Motor neuron (in vitro differentiated cells): ENCODE data around the gene IL31. TPM values are rescaled to one million over a fixed set of nuclear protein-coding genes. Genes with fewer than 3 reads are reported as not detected.
A peak's percentile ranks its signal among the peaks of the same experiment; 100 is the strongest.
"Not testable (repeated sequence)": the region's sequence is repeated elsewhere in the genome, so short reads cannot be mapped to it uniquely, and the experiment has no call there.

Source experiments
- ATAC-seq, 8 experiments: fragments of 200-7000 bp; cut with Tn5 transposase; replicated peaks in 6 of 8; 2 replicates each; pipeline ENCODE4 v1.8.0; 2021; ENCODE audit warnings: mild to moderate bottlenecking in 8 of 8, moderate library complexity in 8 of 8
- H3K27ac ChIP-seq, 2 donors: fragments of 250-450 bp; sonication (Bioruptor Pico); 2 replicates each; pipeline ENCODE4 v1.9.0; 2021; ENCODE audit warnings: antibody characterized with exemption in 2 of 2, mild to moderate bottlenecking in 2 of 2, moderate library complexity in 1 of 2
- H3K4me1 ChIP-seq, 2 donors: fragments of 250-450 bp; sonication (Bioruptor Pico); replicated peaks in 1 of 2; 2 replicates each; pipeline ENCODE4 v1.6.1; 2021; ENCODE audit warnings: antibody characterized with exemption in 2 of 2, mild to moderate bottlenecking in 2 of 2, moderate library complexity in 1 of 2
- H3K4me3 ChIP-seq, 5 donors: fragments of 250-450 bp; sonication (Bioruptor Pico); 2 replicates each; pipeline ENCODE4 v1.9.0; 2021; ENCODE audit warnings: antibody characterized with exemption in 5 of 5, mild to moderate bottlenecking in 5 of 5, moderate library complexity in 4 of 5
- WGBS, 10 experiments: fragments of 450-650 bp; shearing (Covaris generic); methylation state at CpG; one replicate each; pipeline ENCODE4 v1.0.0; 2022; 5-methylcytosine and 5-hydroxymethylcytosine counted together
- in situ Hi-C, 9 experiments: fragments of 400-800 bp; cut with MboI; loops; one replicate each; pipeline ENCODE4 v1.15.0; 2021; ENCODE audit warnings: low sequenced_read_pairs in 9 of 9, low pct_unique_long_range_greater_than_20kb in 2 of 9; ENCODE audit not compliant: unreplicated experiment in 9 of 9
- total RNA-seq, 8 experiments: library from RNA; unstranded; fragments of 300-600 nt; gene quantifications; 2 replicates each; pipeline versions ENCODE4 v1.2.3 to v1.2.4, GENCODE V29; 2022

The IL31 gene
- total RNA-seq, 8 experiments from 2014 or later = 0.29 TPM; not detected in 7

GRCh38 chr12:122185079-122185478 lies 11.1 kb upstream of the IL31 start:
- Histone ChIP-seq H3K27ac (no peak overlapping the region), H3K4me1 (peaks cover 0 to 3% of the 10 kb centered on the region in 2 donors), H3K4me3 (no peak overlapping the region)
- no peak for ATAC-seq
- in situ Hi-C loops = no loop called here
- 34 to 100% (median 80%) methylated on average over 1 to 6 of the region's 7 CpGs; no CpG with 5 or more reads in 2 of the 10 experiments for WGBS, 10 experiments

GRCh38 chr12:122184517-122184916 lies 10.5 kb upstream of the IL31 start:
- in situ Hi-C loops = no loop called here
- Histone ChIP-seq H3K4me1 (peaks cover 0 to 3% of the 10 kb centered on the region in 2 donors), H3K27ac (no peak overlapping the region), H3K4me3 (no peak overlapping the region)
- ATAC-seq = no peak
- 79 to 100% (median 90%) methylated on average over 1 to 7 of the region's 18 CpGs; no CpG with 5 or more reads in 1 of the 10 experiments for WGBS, 10 experiments

GRCh38 chr12:122183588-122183940 lies 9.5 kb upstream of the IL31 start:
- 40 to 100% (median 68%) methylated on average over 1 to 8 of the region's 10 CpGs; no CpG with 5 or more reads in 4 of the 10 experiments for WGBS, 10 experiments
- Histone ChIP-seq H3K4me1 (peaks cover 0 to 3% of the 10 kb centered on the region in 2 donors), H3K4me3 (peak overlapping the region in 4 of 5 donors; percentile 30 to 43 (median 37)), H3K27ac (no peak overlapping the region)
- ATAC-seq = peak in 2 of 8 experiments; percentile 4 to 13
- in situ Hi-C loops = no loop called here

GRCh38 chr12:122182887-122183587 lies 9.0 kb upstream of the IL31 start, which contains the start of gene LRRC43:
LRRC43 (plus strand) TSS chr12:122183123; CDS start chr12:122183145, 22 bp downstream.
- ATAC-seq = peak; percentile 89 to 97 (median 95)
- H3K27ac ChIP-seq = no peak within 1 kb of the TSS
- in situ Hi-C loops = no loop called here
- 0 to 40% (median 20%) methylated on average over 1 to 13 of the region's 63 CpGs; no CpG with 5 or more reads in 5 of the 10 experiments for WGBS, 10 experiments
- H3K4me1 ChIP-seq = peaks cover 0 to 3% of the 10 kb centered on the region in 2 donors
- peak within 1 kb of the TSS; percentile 27 to 43 (median 36) for H3K4me3 ChIP-seq

GRCh38 chr12:122176473-122176872 lies 2.5 kb upstream of the IL31 start:
- H3K27ac ChIP-seq, H3K4me1 ChIP-seq, ATAC-seq, in situ Hi-C loops, H3K4me3 ChIP-seq: not testable (repeated sequence)
- WGBS, 10 experiments = 20 to 100% (median 87%) methylated on average over 1 to 4 of the region's 4 CpGs

- Histone ChIP-seq H3K27ac (no peak overlapping the region), H3K4me3 (no peak overlapping the region), H3K4me1 (peaks cover 0 to under 1% of the 10 kb centered on the region in 2 donors)
- WGBS, 10 experiments = 40 to 88% (median 82%) methylated on average over 3 to 11 of the region's 17 CpGs; no CpG with 5 or more reads in 2 of the 10 experiments
- no peak for ATAC-seq
- in situ Hi-C loops = no loop called here
These were observed 1.6 kb downstream of the IL31 start for GRCh38 chr12:122172262-122172939.

- Histone ChIP-seq H3K4me3 (no peak overlapping the region), H3K4me1 (peaks cover 5 to 8% of the 10 kb centered on the region in 2 donors), H3K27ac (no peak overlapping the region)
- ATAC-seq = no peak
- in situ Hi-C loops = no loop called here
- 22 to 100% (median 91%) methylated on average over 1 to 4 of the region's 5 CpGs; no CpG with 5 or more reads in 2 of the 10 experiments for WGBS, 10 experiments
These were observed 2.6 kb downstream of the IL31 start for GRCh38 chr12:122171399-122171798.

GRCh38 chr12:122168492-122168891 lies 5.5 kb downstream of the IL31 start:
- ATAC-seq = no peak
- 33 to 100% (median 74%) methylated on average over 1 to 3 of the region's 3 CpGs; no CpG with 5 or more reads in 3 of the 10 experiments for WGBS, 10 experiments
- Histone ChIP-seq H3K4me3 (no peak overlapping the region), H3K4me1 (peaks cover 5 to 9% of the 10 kb centered on the region in 2 donors), H3K27ac (no peak overlapping the region)
- in situ Hi-C loops = no loop called here

GRCh38 chr12:122167356-122167925 lies 6.6 kb downstream of the IL31 start:
- Histone ChIP-seq H3K4me1 (peaks cover 5 to 9% of the 10 kb centered on the region in 2 donors), H3K4me3 (no peak overlapping the region), H3K27ac (no peak overlapping the region)
- in situ Hi-C loops = no loop called here
- 50 to 96% (median 88%) methylated on average over 2 to 10 of the region's 10 CpGs; no CpG with 5 or more reads in 1 of the 10 experiments for WGBS, 10 experiments
- no peak for ATAC-seq

GRCh38 chr12:122166422-122167349 lies 7.3 kb downstream of the IL31 start:
- in situ Hi-C loops = no loop called here

GRCh38 chr12:122162976-122163375 lies 11.0 kb downstream of the IL31 start:
- H3K4me1 ChIP-seq = peaks cover 5 to 9% of the 10 kb centered on the region in 2 donors
- in situ Hi-C loops = no loop called here
- ATAC-seq = peak in 1 of 8 experiments; percentile 87
- no peak overlapping the region for H3K4me3 ChIP-seq
- H3K27ac ChIP-seq = no peak overlapping the region
- 0 to 100% (median 78%) methylated on average over 1 to 3 of the region's 3 CpGs; no CpG with 5 or more reads in 1 of the 10 experiments for WGBS, 10 experiments

More at GRCh38 chr12:122166422-122167349, 7.3 kb downstream of the IL31 start:
- no peak overlapping the region for H3K4me3 ChIP-seq
- no peak overlapping the region for H3K27ac ChIP-seq
- ATAC-seq = peak in 5 of 8 experiments; percentile 97 to 98 (median 98)
- 50 to 100% (median 70%) methylated on average over 2 to 14 of the region's 22 CpGs; no CpG with 5 or more reads in 1 of the 10 experiments for WGBS, 10 experiments
- H3K4me1 ChIP-seq = peaks cover 5 to 9% of the 10 kb centered on the region in 2 donors

- peaks cover 0 to 4% of the 10 kb centered on the region in 2 donors for H3K4me1 ChIP-seq
- in situ Hi-C loops = no loop called here
- WGBS, 10 experiments = 36 to 100% (median 77%) methylated on average over 1 to 7 of the region's 8 CpGs; no CpG with 5 or more reads in 4 of the 10 experiments
These were observed 12.3 kb downstream of the IL31 start for GRCh38 chr12:122161682-122162081.

More at GRCh38 chr12:122161682-122162081, 12.3 kb downstream of the IL31 start:
- ATAC-seq = no peak
- no peak overlapping the region for H3K27ac ChIP-seq
- no peak overlapping the region for H3K4me3 ChIP-seq
